SH-SY5Y (cell line): ENCODE results near the gene MED4.

Experiments
- GATA2 ChIP-seq: IDR thresholded peaks from 2 replicates; pipeline ENCODE4 v1.6.1; 2011; ENCODE audit warnings: mild to moderate bottlenecking, low read depth, low read length
- GATA3 ChIP-seq: IDR thresholded peaks from 2 replicates; pipeline ENCODE4 v1.6.1; 2011; ENCODE audit warnings: low read depth, mild to moderate bottlenecking, low read length, moderate library complexity

- no peak for TF ChIP-seq GATA2
- TF ChIP-seq GATA3 = no peak
Measured at GRCh38 chr13:48123812-48124211, 28.9 kb upstream of the MED4 start.
